ENCODE data around the gene CDC42BPB. TPM values are rescaled to one million over a fixed set of nuclear protein-coding genes. Genes with fewer than 3 reads are reported as not detected.

CDC42BPB gene
- total and polyA plus RNA-seq, 2 of the 4 experiments (the other 2 are of a cell fraction): 49.1 to 81.4 TPM

DNA sequence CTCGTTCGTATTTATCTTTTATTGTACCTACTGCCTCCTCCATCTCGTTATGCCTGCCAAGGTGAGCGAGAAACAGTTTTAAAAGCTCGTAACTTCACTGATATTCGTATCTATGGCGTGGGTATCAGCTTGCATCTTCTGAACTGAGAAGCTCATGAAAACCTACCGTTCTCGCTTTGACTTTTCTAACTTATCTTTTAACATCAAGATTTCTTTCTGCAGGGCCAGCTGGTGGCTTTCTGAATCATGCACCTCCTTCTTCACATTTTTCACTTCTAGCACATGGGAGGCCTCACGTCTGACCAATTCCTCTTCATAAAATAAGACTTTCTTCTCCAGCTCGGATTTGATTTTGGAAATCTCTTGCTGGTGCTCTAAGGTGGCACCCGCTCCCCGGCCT lies 89.0 kb downstream of the CDC42BPB start:
- intact Hi-C loops (cut with micrococcal nuclease) (no loop called here), in situ Hi-C loops (cut with MboI; ENCODE audit: low sequenced_read_pairs) (no loop called here), dilution Hi-C loops (cut with HindIII; ENCODE audit: low sequenced_read_pairs, unreplicated experiment) (no loop called here)
- peaks cover 73% of the 10 kb centered on the region for H3K36me3 ChIP-seq (ENCODE audit: control insufficient read depth, insufficient read depth, low read length)
- H4K20me1 ChIP-seq (ENCODE audit: insufficient read depth, low read length): peaks cover 6% of the 10 kb centered on the region; the same call in 1 of the 2 replicates
- 96% methylated on average over 7 of the region's 13 CpGs; no CpG with 5 or more reads in 1 of the 2 experiments for WGBS, 2 experiments (ENCODE audit: extremely low coverage in 2 of 2, insufficient read length in 1 of 2)
- no peak overlapping the region for H4K5ac ChIP-seq (ENCODE audit: low read depth, low read length)
- no peak overlapping the region for H3K4me3 ChIP-seq (ENCODE audit: insufficient read depth, low read depth, low read length)
- H2BK5ac ChIP-seq (ENCODE audit: low read depth, low read length, poor library complexity, severe bottlenecking): no peak overlapping the region
- H3K18ac ChIP-seq (ENCODE audit: low read depth, low read length): no peak overlapping the region
- no peaks in the 10 kb centered on the region for H3K27me3 ChIP-seq (ENCODE audit: control insufficient read depth, insufficient read depth, low read length)
- H4K8ac ChIP-seq (ENCODE audit: low read depth in 2 of 2, low read length in 2 of 2): no peak overlapping the region
- no peaks in the 10 kb centered on the region for H3K9me3 ChIP-seq (ENCODE audit: control insufficient read depth, insufficient read depth, low read length)
- no peaks in the 10 kb centered on the region; the same call in 1 of the 2 replicates for H3K9me1 ChIP-seq (ENCODE audit: insufficient read depth, low read length)
- H3K14ac ChIP-seq (replicated peaks; ENCODE audit: low read depth, low read length): no peak overlapping the region
- no peak overlapping the region for H2BK20ac ChIP-seq (ENCODE audit: low read depth, low read length)
- H4K91ac ChIP-seq (ENCODE audit: insufficient read depth, low read depth, low read length): no peak overlapping the region
- H2AFZ ChIP-seq (replicated peaks; ENCODE audit: low read length, poor library complexity): no peak overlapping the region
- H3K4me2 ChIP-seq (ENCODE audit: low read depth, low read length): no peak overlapping the region
- no peak overlapping the region for H2BK120ac ChIP-seq (ENCODE audit: low read depth, low read length)
- H3K23ac ChIP-seq (ENCODE audit: low read depth, low read length): no peak overlapping the region
- POLR2A ChIA-PET (ENCODE audit: unreplicated experiment): no interaction called here
- no peak overlapping the region for H2AK9ac ChIP-seq (replicated peaks; ENCODE audit: low read depth, low read length, poor library complexity)
- CTCF ChIA-PET: interaction anchor here (1.1 kb wide), 1 partner anchor 15 kb away, joined by 3 read pairs; no protein-coding TSS in a partner anchor
- BruUV-seq (replicated peaks): no TSS peak
- no peak overlapping the region for H3K4ac ChIP-seq (ENCODE audit: low read depth, low read length)
- no peak overlapping the region for H2AK5ac ChIP-seq (ENCODE audit: low read depth, low read length)
- TF ChIP-seq MAFK (IDR thresholded peaks at IDR 0.05; ENCODE audit: low read depth, low read length): no peak
- H3K79me1 ChIP-seq (ENCODE audit: low read depth in 1 of 2, low read length in 2 of 2): peaks cover 10 to 20% of the 10 kb centered on the region in 2 experiments; a peak in 2 of 4 replicates
- DNase-seq (no peak), ATAC-seq (ENCODE audit: low read depth) (no peak)
- H3K9ac ChIP-seq (ENCODE audit: low read depth, low read length): no peak overlapping the region
- H3K4me1 ChIP-seq (ENCODE audit: control insufficient read depth, insufficient read depth, low read length): no peaks in the 10 kb centered on the region
- no peak overlapping the region for H3K27ac ChIP-seq (ENCODE audit: insufficient read depth, low read length)
- H2BK15ac ChIP-seq (ENCODE audit: low read depth, low read length): no peak overlapping the region
- H3K56ac ChIP-seq (ENCODE audit: extremely low read depth, insufficient read depth, low read length): no peak overlapping the region
